HepG2 (cell line): ENCODE results near the gene GAS2. TPM values are rescaled to one million over a fixed set of nuclear protein-coding genes. Genes with fewer than 3 reads are reported as not detected.

Experiments used
- CEBPG ChIP-seq: IDR thresholded peaks from 2 replicates; pipeline ENCODE4 v1.6.1; 2016
- FOXO4 ChIP-seq: sonication (generic); formaldehyde crosslinking; conservative IDR thresholded peaks from 2 replicates; pipeline ENCODE4 v1.8.1; 2023; ENCODE audit warnings: missing genetic modification reagents
- KDM1A ChIP-seq: IDR thresholded peaks from 2 replicates; pipeline ENCODE4 v1.6.1; 2016; ENCODE audit warnings: missing compliant biosample characterization
- NFE2 ChIP-seq: sonication (generic); formaldehyde crosslinking; IDR thresholded peaks from 2 replicates; pipeline ENCODE4 v1.4.0; 2020; ENCODE audit warnings: missing genetic modification reagents
- NFRKB ChIP-seq: fragments of 450-650 bp; IDR thresholded peaks from 2 replicates; pipeline ENCODE4 v1.6.1; 2017
- SMARCC2 ChIP-seq: fragments of 450-650 bp; IDR thresholded peaks from 2 replicates; pipeline ENCODE4 v1.6.1; 2017; ENCODE audit warnings: antibody characterized with exemption, mild to moderate bottlenecking
- SMARCE1 ChIP-seq: fragments of 450-650 bp; IDR thresholded peaks from 2 replicates; pipeline ENCODE4 v1.6.1; 2017; ENCODE audit warnings: borderline replicate concordance
- SOX6 ChIP-seq, 2 experiments: fragments of 450-650 bp in 1 of 2; sonication (generic) in 1 of 2; formaldehyde crosslinking in 1 of 2; IDR thresholded peaks; 2 replicates each; pipeline versions ENCODE4 v1.4.0 to v1.6.1; 2017 to 2020; ENCODE audit warnings: antibody characterized with exemption in 1 of 2, mild to moderate bottlenecking in 1 of 2, missing genetic modification reagents in 1 of 2
- TMF1 ChIP-seq: sonication (generic); formaldehyde crosslinking; IDR thresholded peaks from 2 replicates; pipeline ENCODE4 v1.8.1; 2022; ENCODE audit warnings: low read depth, missing genetic modification reagents
- UBTF ChIP-seq: sonication (generic); formaldehyde crosslinking; IDR thresholded peaks from 2 replicates; pipeline ENCODE4 v1.4.0; 2020; ENCODE audit warnings: mild to moderate bottlenecking, missing genetic modification reagents
- USF2 ChIP-seq, 2 experiments: sonication (generic) in 1 of 2; formaldehyde crosslinking in 1 of 2; IDR thresholded peaks; 2 replicates each; pipeline versions ENCODE4 v1.5.1 to v1.6.1; 2011 to 2020; ENCODE audit warnings: borderline replicate concordance in 1 of 2, low read depth in 1 of 2, low read length in 1 of 2, mild to moderate bottlenecking in 1 of 2, missing genetic modification reagents in 1 of 2, moderate library complexity in 1 of 2
- ZBTB2 ChIP-seq: sonication (generic); formaldehyde crosslinking; IDR thresholded peaks from 2 replicates; pipeline ENCODE4 v1.8.0; 2022; ENCODE audit warnings: low read depth, missing genetic modification reagents
- ZNF710 ChIP-seq: sonication (generic); formaldehyde crosslinking; IDR thresholded peaks from 2 replicates; pipeline ENCODE4 v1.5.0; 2020; ENCODE audit warnings: mild to moderate bottlenecking, missing genetic modification reagents, borderline replicate concordance
- ZNF776 ChIP-seq: sonication (generic); formaldehyde crosslinking; IDR thresholded peaks from 2 replicates; pipeline ENCODE4 v1.4.0; 2020; ENCODE audit warnings: mild to moderate bottlenecking, missing genetic modification reagents
- ZNF841 ChIP-seq: sonication (generic); formaldehyde crosslinking; IDR thresholded peaks from 2 replicates; pipeline ENCODE4 v1.8.1; 2023; ENCODE audit warnings: missing genetic modification reagents, borderline replicate concordance
- ZSCAN12 ChIP-seq: sonication (generic); formaldehyde crosslinking; IDR thresholded peaks from 2 replicates; pipeline ENCODE4 v1.9.0; 2021; ENCODE audit warnings: mild to moderate bottlenecking, missing genetic modification reagents
- polyA plus RNA-seq, 8 experiments: library from polyadenylated mRNA; depleted of rRNA in 3 of 8; stranded (reverse) in 7 of 8; unstranded in 1 of 8; fragments of >200 nt; fragmentation: Illumina TruSeq in 4 of 8; extraction: Trizol in 4 of 8; gene quantifications; 2 replicates each; pipeline versions ENCODE4 v1.2.1 to v1.2.3, GENCODE V29; 2011 to 2016; ENCODE audit warnings: low read depth in 4 of 8, missing spikeins in 1 of 8, mixed read lengths in 1 of 8; ENCODE audit not compliant: insufficient read depth in 1 of 8
- total RNA-seq, 5 experiments: library from RNA; depleted of rRNA; stranded (reverse); fragments of >200 nt; fragmentation: Illumina TruSeq; extraction: Trizol; gene quantifications; 2 replicates each; pipeline ENCODE4 v1.2.3, GENCODE V29; 2016; ENCODE audit warnings: low read depth in 1 of 5

GAS2 gene
- total and polyA plus RNA-seq, 2 of the 13 experiments (the other 11 are each of a cell fraction or from before 2014, with no cell fraction given), result 26.0 to 85.1 TPM

GRCh38 chr11:22792497-22792896 lies 126.1 kb downstream of the GAS2 start (continued):
- TF ChIP-seq USF2 (IDR thresholded peaks at IDR 0.05; ENCODE audit: low read depth, low read length), result peak; percentile 52; the same call in 1 of the 2 replicates
- TF ChIP-seq USF2 (CRISPR knock-in tag; IDR thresholded peaks at IDR 0.05; ENCODE audit: borderline replicate concordance), result peak; percentile 67; the same call in 1 of the 2 replicates
- TF ChIP-seq ZBTB2 (CRISPR knock-in tag), result no peak
- TF ChIP-seq KDM1A, result 0 out of 2 replicates have a peak, but pooled peaks have one; percentile 19
- no peak for TF ChIP-seq ZSCAN12 (CRISPR knock-in tag)
- TF ChIP-seq ZNF710, result no peak
- TF ChIP-seq NFRKB, result no peak
- TF ChIP-seq FOXO4 (CRISPR knock-in tag), result no peak
- TF ChIP-seq CEBPG (CRISPR knock-in tag), result peak; percentile 35; the same call in 1 of the 2 replicates
- TF ChIP-seq UBTF (CRISPR knock-in tag), result no peak
- TF ChIP-seq SOX6 (IDR thresholded peaks at IDR 0.05), result no peak
- TF ChIP-seq SOX6 (CRISPR knock-in tag; IDR thresholded peaks at IDR 0.05), result peak; percentile 96
- no peak for TF ChIP-seq ZNF776 (CRISPR knock-in tag)
- TF ChIP-seq SMARCC2, result no peak
- TF ChIP-seq NFE2 (CRISPR knock-in tag), result no peak
- TF ChIP-seq TMF1 (CRISPR knock-in tag), result no peak
- TF ChIP-seq SMARCE1, result no peak
- TF ChIP-seq ZNF841 (CRISPR knock-in tag), result no peak
